HG03442 (cell line): ENCODE results near the gene LRRC8B.
A peak's percentile ranks its signal among the peaks of the same experiment; 100 is the strongest.
"Not testable (repeated sequence)": the region's sequence is repeated elsewhere in the genome, so short reads cannot be mapped to it uniquely, and the experiment has no call there.

Experiments
- ATAC-seq: cut with Tn5 transposase; IDR thresholded peaks from one replicate; pipeline ENCODE4 v1.9.1; 2021; ENCODE audit warnings: mild to moderate bottlenecking, moderate library complexity; ENCODE audit not compliant: unreplicated experiment

The LRRC8B gene

GRCh38 chr1:89523572-89524368, 859 bp upstream of the LRRC8B start:
- peak; percentile 29 for ATAC-seq

GRCh38 chr1:89525169-89525855, 683 bp downstream of the LRRC8B start:
- peak; percentile 22 for ATAC-seq

- no peak for ATAC-seq
Measured at GRCh38 chr1:89527256-89527655, 2.6 kb downstream of the LRRC8B start.

DNA sequence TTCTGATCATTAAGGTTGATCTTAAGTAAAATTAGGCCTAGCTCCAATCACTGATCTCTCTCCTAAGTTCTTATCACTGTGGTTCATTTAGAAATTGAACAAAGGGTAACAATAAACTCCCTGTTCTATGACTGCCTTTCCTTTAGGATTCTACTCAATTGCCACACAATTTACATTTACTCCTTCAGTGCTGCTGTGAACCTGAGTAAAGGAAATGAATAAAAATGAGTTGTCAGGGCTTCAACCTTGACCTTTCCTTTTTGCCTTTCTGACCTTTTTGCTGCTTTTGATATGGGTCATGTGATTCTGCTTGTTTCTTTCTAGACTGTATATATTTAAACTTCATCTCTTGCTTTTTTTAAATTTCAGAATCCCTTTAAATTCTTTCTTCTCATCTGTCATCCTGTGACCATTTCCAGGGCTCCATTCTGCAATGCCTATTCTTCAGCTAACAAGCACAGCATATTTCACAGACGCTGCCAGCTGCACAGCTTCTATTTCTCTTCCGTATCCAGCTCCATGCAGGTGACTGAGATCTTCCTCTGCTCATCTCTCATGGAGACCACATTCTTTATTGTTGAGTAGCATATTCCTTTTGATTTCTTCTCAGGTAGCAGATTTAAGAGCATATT, 3.2 kb downstream of the LRRC8B start:
- no peak for ATAC-seq

GRCh38 chr1:89528382-89528780, 3.8 kb downstream of the LRRC8B start:
- ATAC-seq: no peak

GRCh38 chr1:89529196-89529595, 4.6 kb downstream of the LRRC8B start:
- no peak for ATAC-seq

DNA sequence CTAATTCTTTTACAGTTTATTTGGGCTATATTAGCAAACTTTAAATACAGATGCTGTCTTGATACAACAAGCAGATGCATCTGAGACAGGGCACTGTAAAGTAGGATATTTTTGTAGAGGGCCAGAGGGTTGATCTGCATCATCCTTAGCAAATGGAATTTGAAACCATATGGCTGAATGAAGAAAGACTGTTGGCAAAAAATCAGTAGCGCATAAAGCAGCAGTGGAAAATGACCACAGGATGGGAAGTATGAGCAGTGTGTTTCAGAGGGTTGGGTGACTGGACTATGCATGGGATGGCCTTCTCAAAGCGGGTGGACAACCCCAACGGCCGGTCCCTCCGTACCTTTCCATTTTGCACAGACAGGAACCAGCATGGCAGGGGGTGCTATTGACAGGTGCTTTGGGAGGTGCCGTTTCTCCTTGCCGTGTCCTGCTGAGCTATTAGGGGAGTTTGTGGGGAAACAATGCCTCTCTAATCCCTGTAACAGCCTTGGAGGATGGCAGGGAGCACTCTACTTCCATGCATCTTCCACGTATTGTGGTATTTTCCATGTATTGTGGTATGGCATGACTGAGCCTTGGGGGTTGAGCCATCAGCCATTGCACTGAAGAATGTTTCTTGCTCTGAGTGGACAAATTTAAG, 5.9 kb downstream of the LRRC8B start:
- ATAC-seq: no peak

DNA sequence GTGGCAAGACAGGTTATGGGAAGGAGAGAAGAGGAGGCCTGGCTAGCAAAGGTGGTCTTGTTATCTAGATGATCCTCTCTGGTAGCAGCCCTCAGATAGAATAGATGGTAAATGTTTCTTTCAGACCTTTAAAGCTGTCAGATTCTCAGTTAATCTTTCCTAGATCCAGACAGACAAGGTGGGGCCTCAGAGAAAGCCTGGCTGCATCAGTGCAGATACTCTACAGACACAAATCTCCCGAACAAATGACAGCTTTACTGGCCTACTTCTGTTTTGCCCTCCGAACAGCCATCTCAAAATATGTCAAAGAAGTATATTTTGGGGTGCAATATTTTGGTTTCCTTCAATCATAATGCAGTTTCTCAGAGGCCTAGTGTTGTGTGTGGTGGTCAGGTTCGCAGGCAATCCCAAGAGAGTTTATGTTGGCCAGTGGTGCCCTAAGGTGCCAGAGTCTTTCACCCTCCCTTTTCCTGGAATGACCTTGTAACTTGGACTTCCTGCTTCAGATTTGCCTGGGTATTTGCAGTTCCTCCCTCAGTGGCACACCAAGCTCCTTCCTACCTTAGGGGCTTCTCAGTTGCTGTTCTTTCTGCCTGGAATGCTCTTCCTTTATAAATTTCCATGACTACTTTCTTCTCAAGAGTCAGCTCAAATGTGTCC, 7.0 kb downstream of the LRRC8B start:
- ATAC-seq: no peak

DNA sequence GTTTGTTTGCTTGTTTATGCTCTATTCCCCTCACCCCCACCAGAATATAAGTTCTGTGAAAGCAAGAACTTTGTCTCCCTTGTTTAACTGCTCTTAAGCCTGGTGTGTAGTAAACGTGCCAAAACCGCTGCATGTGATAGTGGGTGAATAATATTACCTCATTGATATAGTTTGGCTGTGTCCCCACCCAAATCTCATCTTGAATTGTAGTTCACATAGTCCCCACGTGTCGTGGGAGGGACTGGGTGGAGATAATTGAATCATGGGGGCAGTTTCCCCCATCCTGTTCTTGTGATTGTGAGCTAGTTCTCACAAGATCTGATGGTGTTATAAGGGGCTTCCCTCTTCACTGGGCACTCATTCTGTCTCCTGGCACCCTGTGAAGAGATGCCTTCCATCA, 7.6 kb downstream of the LRRC8B start:
- no peak for ATAC-seq

DNA sequence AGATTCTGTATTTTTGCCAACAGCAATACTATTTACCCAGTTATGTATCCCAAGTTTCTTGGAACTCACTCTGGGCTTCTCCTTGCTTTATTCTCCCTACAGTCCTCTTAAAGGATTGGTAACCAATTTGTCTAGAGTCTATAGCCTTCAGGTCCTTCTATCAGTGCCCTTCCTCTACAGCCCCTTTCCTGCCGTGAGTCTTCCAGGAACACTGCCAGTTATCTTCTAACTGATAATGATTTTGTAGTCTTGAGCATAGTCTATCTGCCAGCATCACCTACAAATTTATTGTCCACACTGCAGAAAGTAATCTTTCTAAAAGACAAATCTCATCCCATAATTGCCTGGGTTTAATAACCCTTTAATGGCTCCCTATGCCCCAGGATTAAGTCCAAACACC, 8.2 kb downstream of the LRRC8B start:
- no peak for ATAC-seq

- no peak for ATAC-seq
Measured at GRCh38 chr1:89535537-89535936, 10.9 kb downstream of the LRRC8B start.

DNA sequence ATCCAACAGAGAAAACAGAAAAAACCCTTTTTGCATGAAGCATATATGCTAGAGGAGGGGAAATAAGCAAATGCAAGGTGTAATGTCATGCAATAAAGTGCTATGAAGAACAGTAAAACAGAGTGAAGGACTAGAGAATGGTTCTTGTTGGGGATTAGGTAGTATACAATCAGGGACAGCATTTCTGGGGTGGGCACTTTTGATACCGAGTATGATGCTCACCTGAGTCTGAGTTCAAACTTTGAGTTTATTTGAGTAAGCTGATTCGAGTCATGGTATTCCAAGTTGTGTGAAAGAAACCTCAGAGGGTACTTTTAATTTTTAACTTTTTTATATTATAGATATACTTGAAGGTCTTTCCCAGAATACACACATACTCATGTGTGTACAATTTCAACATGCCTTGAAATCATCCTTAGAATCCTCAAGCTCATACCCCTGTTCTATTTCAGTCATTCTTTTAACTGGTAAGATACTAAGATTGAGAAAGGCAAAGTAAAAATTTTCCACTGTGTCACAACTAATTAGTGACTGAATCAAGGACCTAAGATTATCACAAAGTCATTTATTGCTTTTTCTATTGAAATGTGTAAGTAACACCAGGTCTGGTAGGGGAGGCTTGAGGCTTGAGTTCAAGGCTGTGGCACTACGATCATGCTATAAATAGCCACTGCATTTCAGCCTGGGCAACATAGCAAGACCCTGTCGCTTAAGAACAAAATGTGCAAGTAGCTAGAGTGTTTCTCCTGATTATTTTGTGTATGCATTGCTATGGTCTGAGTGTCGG, 12.1 kb downstream of the LRRC8B start:
- no peak for ATAC-seq

DNA sequence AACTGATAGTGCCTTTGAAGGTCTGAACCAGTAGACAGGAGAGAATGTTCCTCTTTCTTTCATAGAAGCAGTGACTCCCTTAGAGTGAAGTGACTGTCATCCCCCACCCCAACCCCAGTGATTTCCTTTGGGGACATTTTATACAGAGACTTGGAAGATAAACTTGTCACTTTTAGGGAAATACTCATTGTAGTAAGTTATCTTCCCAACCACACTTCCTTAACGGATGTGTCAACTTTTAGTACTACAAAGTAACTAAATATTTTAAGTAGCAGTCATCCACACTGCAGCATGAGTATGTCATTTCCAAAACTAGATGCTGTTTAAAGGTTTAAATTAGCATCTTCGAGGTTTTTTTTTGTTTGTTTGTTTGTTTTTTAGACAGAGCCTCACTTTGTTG, 13.7 kb downstream of the LRRC8B start:
- ATAC-seq: no peak

GRCh38 chr1:89539128-89539527, 14.5 kb downstream of the LRRC8B start:
- ATAC-seq: no peak

DNA sequence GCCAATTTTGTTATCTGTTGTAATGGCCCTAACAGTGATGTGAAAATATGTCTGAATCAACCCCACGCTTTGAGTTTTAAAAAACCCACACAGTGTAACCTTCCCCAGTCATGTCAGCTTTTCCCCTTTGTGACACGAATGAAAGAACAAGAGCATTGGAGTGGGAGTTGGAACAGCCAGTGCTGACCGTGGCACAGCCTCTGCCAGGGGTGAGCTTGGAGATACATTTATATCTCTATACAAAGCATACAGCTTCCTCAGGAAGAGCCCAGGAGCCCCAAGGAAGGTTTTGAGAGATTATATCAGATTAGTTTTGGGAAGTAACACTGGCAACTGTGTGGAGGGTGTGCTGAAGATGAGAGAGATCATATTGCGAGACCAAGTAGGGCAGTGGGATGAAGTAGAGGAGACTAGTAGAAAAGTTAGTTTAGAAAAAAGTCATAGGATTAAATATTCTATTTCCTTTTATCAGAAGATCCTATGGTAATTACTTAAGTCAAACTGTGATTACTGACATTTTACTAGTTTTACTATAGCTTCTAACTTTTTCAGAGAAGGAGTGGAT, 15.9 kb downstream of the LRRC8B start:
- ATAC-seq: no peak

- ATAC-seq: no peak
Measured at GRCh38 chr1:89542345-89542744, 17.7 kb downstream of the LRRC8B start.

GRCh38 chr1:89543632-89544031, 19.0 kb downstream of the LRRC8B start:
- not testable (repeated sequence) for ATAC-seq

GRCh38 chr1:89545264-89546038, 20.8 kb downstream of the LRRC8B start:
- ATAC-seq: no peak
